Fibroblast of pulmonary artery (primary cell): ENCODE measurements around the gene MTLN.
"Not testable (repeated sequence)": the region's sequence is repeated elsewhere in the genome, so short reads cannot be mapped to it uniquely, and the experiment has no call there.

Experiments used
- DNase-seq: peaks from one replicate; pipeline ENCODE4 v3.0.0-alpha.2; 2010; ENCODE audit warnings: low read depth
- H3K4me3 ChIP-seq: replicated peaks from 2 replicates; pipeline ENCODE4 v1.5.1; 2011; ENCODE audit warnings: low read depth, mild to moderate bottlenecking, control low read depth, low read length, moderate library complexity
- CTCF ChIP-seq: IDR thresholded peaks from 2 replicates; pipeline ENCODE4 v1.5.1; 2011; ENCODE audit warnings: mild to moderate bottlenecking, control low read depth, low read length, inconsistent platforms; ENCODE audit errors: missing control alignments

MTLN gene

GRCh38 chr2:110219496-110220189, 7.3 kb upstream of the MTLN start:
- TF ChIP-seq CTCF: no peak

GRCh38 chr2:110218889-110219288, 6.5 kb upstream of the MTLN start:
- not testable (repeated sequence) for DNase-seq, H3K4me3 ChIP-seq

More at GRCh38 chr2:110219496-110220189, 7.3 kb upstream of the MTLN start:
- no peak overlapping the region for H3K4me3 ChIP-seq
- peak; percentile 35 for DNase-seq

- no peak for DNase-seq
- no peak overlapping the region for H3K4me3 ChIP-seq
- TF ChIP-seq CTCF: no peak
Observed at GRCh38 chr2:110216803-110217202, 4.5 kb upstream of the MTLN start.

- no peak for DNase-seq
- no peak overlapping the region for H3K4me3 ChIP-seq
- no peak for TF ChIP-seq CTCF
Observed at GRCh38 chr2:110216199-110216598, 3.9 kb upstream of the MTLN start.

GRCh38 chr2:110215566-110216158, 3.3 kb upstream of the MTLN start:
- no peak for DNase-seq
- no peak for TF ChIP-seq CTCF
- no peak overlapping the region for H3K4me3 ChIP-seq

GRCh38 chr2:110215091-110215490, 2.7 kb upstream of the MTLN start:
- TF ChIP-seq CTCF: no peak
- no peak overlapping the region for H3K4me3 ChIP-seq
- DNase-seq: no peak

- H3K4me3 ChIP-seq, DNase-seq: not testable (repeated sequence)
Observed at GRCh38 chr2:110213522-110213921, 1.2 kb upstream of the MTLN start.
